OCI-M2 (cell line): ENCODE measurements around the gene SNED1.

Experiments
- DNase-seq: peaks from one replicate; lab custom pipeline; 2025; ENCODE audit not compliant: unreplicated experiment; lab: John Stamatoyannopoulos, UW

The SNED1 gene

GRCh38 chr2:241066171-241066892 is 67.9 kb downstream of the SNED1 start:
- DNase-seq: no peak

- no peak for DNase-seq
Observed at GRCh38 chr2:241066893-241067341, 68.5 kb downstream of the SNED1 start.

- DNase-seq: no peak
Observed at GRCh38 chr2:241067501-241068135, 69.2 kb downstream of the SNED1 start.

- no peak for DNase-seq
Observed at GRCh38 chr2:241068136-241068941, 69.9 kb downstream of the SNED1 start.

- no peak for DNase-seq
Observed at GRCh38 chr2:241068942-241069810, 70.8 kb downstream of the SNED1 start.

- DNase-seq: no peak
Observed at GRCh38 chr2:241069821-241070281, 71.4 kb downstream of the SNED1 start.

GRCh38 chr2:241070361-241070760 is 71.9 kb downstream of the SNED1 start:
- no peak for DNase-seq

- no peak for DNase-seq
Observed at GRCh38 chr2:241070811-241071676, 72.6 kb downstream of the SNED1 start.

GRCh38 chr2:241071677-241072111 is 73.3 kb downstream of the SNED1 start:
- no peak for DNase-seq

- DNase-seq: no peak
Observed at GRCh38 chr2:241072151-241072550, 73.7 kb downstream of the SNED1 start.

GRCh38 chr2:241072553-241073165 is 74.2 kb downstream of the SNED1 start:
- DNase-seq: no peak

- no peak for DNase-seq
Observed at GRCh38 chr2:241073166-241074064, 75.0 kb downstream of the SNED1 start.

GRCh38 chr2:241074065-241074818 is 75.8 kb downstream of the SNED1 start:
- no peak for DNase-seq

- no peak for DNase-seq
Observed at GRCh38 chr2:241074901-241075540, 76.6 kb downstream of the SNED1 start.

GRCh38 chr2:241080405-241081189 is 82.2 kb downstream of the SNED1 start:
- no peak for DNase-seq

- DNase-seq: no peak
Observed at GRCh38 chr2:241081190-241081642, 82.8 kb downstream of the SNED1 start.
